C4-2B (cell line): Measurements from ENCODE around the gene FDXR.

Experiments
- ZFX ChIP-seq: fragments of 450-650 bp; IDR thresholded peaks from 2 replicates; pipeline ENCODE4 v1.6.1; 2017
- TF ChIP-seq, protein P1 (sequence below): fragments of 450-650 bp; conservative IDR thresholded peaks from 2 replicates; pipeline ENCODE4 v1.5.1; 2017; ENCODE audit warnings: mild to moderate bottlenecking

DNA sequence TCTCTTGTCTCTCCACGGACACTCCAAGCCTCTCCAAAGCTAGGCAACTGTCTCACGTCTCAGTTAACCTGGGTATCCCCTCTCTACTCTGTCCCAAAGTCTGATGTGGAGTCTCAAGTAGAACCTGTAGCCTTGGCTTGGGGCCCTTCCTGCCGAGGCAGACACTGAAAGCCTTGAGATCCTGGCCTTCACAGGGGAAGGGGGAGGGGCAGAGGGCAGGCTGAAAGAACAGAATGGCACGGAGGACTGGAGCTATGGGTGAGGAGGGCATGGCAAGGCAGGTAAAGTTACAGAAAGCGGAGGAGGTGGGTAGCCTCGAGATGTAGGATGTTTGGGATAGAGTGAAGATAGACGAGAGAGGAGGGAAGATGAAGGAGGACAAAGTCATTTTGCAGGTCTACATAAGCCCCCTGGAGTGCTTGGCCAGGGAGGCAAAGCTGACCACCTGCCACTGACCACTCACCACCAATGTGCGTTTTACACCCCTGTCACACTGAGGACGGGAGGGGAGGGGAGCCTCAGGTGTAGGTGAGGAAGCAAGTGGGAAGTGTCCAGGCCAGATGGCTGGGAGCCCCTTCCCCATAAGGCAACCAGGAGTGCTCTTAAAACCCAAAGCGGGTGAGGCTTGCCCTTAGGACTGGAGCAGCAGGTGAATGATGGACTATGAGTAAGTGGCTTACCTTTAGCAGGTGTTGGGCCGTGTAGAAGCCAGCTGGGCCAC lies 1.3 kb downstream of the FDXR start:
- TF ChIP-seq, protein P1, sequence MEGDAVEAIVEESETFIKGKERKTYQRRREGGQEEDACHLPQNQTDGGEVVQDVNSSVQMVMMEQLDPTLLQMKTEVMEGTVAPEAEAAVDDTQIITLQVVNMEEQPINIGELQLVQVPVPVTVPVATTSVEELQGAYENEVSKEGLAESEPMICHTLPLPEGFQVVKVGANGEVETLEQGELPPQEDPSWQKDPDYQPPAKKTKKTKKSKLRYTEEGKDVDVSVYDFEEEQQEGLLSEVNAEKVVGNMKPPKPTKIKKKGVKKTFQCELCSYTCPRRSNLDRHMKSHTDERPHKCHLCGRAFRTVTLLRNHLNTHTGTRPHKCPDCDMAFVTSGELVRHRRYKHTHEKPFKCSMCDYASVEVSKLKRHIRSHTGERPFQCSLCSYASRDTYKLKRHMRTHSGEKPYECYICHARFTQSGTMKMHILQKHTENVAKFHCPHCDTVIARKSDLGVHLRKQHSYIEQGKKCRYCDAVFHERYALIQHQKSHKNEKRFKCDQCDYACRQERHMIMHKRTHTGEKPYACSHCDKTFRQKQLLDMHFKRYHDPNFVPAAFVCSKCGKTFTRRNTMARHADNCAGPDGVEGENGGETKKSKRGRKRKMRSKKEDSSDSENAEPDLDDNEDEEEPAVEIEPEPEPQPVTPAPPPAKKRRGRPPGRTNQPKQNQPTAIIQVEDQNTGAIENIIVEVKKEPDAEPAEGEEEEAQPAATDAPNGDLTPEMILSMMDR = no peak
- TF ChIP-seq ZFX = no peak
